ENCODE results near the gene GORAB.

DNA sequence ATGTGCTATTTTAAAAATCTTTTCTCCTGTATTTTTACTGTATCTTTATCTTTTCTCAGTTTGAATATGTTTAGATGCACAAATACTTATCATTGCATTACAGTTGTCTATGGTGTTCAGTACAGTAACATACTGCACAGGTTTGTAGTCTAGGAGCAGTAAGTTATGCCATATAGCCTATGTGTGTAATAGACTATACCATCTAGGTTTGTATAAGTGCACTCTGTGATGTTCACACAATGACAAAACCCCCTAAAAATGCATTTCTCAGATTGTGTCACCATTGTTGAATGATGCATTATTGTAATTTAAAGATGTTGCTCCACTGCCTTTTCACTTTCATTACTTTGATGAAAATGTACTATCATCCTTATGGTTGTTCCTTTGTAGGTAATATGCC, 67.1 kb downstream of the GORAB start:
- TF ChIP-seq YY1 (IDR thresholded peaks at IDR 0.05; ENCODE audit: insufficient read depth, insufficient read length) = no peak
- no peak for TF ChIP-seq ZNF274 (IDR thresholded peaks at IDR 0.05; ENCODE audit: low read depth, low read length)
- TF ChIP-seq SUZ12 (IDR thresholded peaks at IDR 0.05; ENCODE audit: extremely low read depth, insufficient read depth, insufficient read length) = no peak

Measured in NT2/D1 (cell line).